Ishikawa (cell line): Measurements from ENCODE around the gene SLC6A20.

ENCODE experiments used
- CEBPB ChIP-seq: IDR thresholded peaks from 2 replicates; pipeline ENCODE4 v1.6.1; 2012
- CREB1 ChIP-seq: IDR thresholded peaks from 2 replicates; pipeline ENCODE4 v1.6.1; 2012; ENCODE audit warnings: low read depth
- EGR1 ChIP-seq: IDR thresholded peaks from 2 replicates; pipeline ENCODE4 v1.6.1; 2012
- EP300 ChIP-seq: IDR thresholded peaks from 2 replicates; pipeline ENCODE4 v1.6.1; 2012; ENCODE audit warnings: borderline replicate concordance
- FOXM1 ChIP-seq: IDR thresholded peaks from 2 replicates; pipeline ENCODE4 v1.6.1; 2012; ENCODE audit warnings: low read depth, borderline replicate concordance
- NFIC ChIP-seq: IDR thresholded peaks from 2 replicates; pipeline ENCODE4 v1.6.1; 2012
- RAD21 ChIP-seq: IDR thresholded peaks from 2 replicates; pipeline ENCODE4 v1.6.1; 2012; ENCODE audit warnings: low read depth
- TAF1 ChIP-seq: IDR thresholded peaks from 2 replicates; pipeline ENCODE4 v1.6.1; 2012; ENCODE audit warnings: low read depth, mild to moderate bottlenecking
- TCF12 ChIP-seq: IDR thresholded peaks from 2 replicates; pipeline ENCODE4 v1.6.1; 2012; ENCODE audit warnings: low read depth
- TEAD4 ChIP-seq: IDR thresholded peaks from 2 replicates; pipeline ENCODE4 v1.6.1; 2012
- YY1 ChIP-seq: IDR thresholded peaks from 2 replicates; pipeline ENCODE4 v1.6.1; 2012; ENCODE audit warnings: low read depth
- ZBTB7A ChIP-seq: IDR thresholded peaks from 2 replicates; pipeline ENCODE4 v1.6.1; 2012; ENCODE audit warnings: low read depth
- TF ChIP-seq, protein P1 (sequence below): IDR thresholded peaks from 2 replicates; pipeline ENCODE4 v1.6.1; 2012; ENCODE audit warnings: low read depth, mild to moderate bottlenecking
- TF ChIP-seq, protein P2 (sequence below): IDR thresholded peaks from 2 replicates; pipeline ENCODE4 v1.6.1; 2012
- TF ChIP-seq, protein P3 (sequence below): IDR thresholded peaks from 2 replicates; pipeline ENCODE4 v1.6.1; 2012

Gene SLC6A20

DNA sequence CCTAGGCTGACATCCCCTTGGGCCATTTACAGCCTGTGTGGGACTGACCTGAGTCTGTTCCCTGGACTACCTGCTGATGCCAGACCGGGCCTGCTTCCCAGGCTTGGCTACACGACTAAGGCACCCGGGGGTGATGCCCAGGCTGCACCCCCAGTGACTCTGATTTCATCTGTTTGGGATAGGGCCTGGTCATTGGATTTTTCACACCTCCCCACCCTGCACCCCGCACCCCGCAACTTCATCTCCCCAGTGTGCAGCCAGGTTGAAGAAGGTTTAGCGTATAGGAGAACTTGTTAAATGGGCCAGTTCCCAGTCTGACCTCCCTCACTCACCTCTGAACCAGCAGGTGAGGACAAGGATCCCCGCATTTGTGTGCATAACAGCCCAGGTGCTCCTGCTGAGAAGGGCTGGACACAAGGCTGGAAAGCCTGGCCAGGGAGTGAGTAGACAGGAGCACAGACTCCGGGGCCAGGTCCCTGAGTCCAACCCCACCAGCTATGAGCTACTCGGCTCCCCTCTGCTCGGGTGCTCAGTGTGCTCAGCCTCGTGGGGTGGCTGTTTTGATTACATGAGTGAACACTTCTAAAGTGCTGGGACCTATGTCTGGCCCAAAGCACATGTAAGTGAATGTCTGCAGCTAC lies 18.5 kb downstream of the SLC6A20 start:
- TF ChIP-seq EP300: no peak

DNA sequence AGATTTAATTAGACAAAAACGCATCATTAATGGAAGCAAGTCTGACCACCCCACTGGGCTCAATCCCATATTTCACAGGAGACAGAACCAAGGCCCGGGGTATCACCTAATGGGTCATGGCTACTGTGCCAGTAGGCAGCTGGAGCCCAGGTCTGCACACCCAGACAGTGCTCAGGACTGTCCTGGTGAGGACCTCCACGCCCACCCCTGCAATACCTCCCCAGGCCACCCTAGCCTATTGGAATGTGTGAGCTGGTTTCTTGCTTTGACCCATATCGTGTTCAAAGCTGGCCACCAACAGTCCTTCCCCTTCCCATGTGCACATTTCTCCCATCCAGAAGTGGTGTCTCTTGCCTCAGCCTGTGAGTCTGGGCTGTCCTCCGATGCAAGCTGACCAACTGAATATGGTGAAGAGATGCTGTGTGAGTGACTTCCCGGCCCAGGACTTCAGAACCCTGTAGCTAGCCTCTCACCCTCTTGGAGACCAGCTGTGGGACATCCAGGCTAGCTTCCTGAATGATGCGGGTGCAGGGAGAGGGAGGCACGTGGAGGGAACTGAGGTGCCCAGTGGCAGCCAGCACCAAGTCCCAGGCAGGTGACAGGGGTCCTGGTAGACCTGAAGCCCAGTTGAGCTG lies 19.1 kb downstream of the SLC6A20 start:
- no peak for TF ChIP-seq EGR1
- no peak for TF ChIP-seq NFIC
- no peak for TF ChIP-seq TEAD4
- TF ChIP-seq ZBTB7A: no peak
- TF ChIP-seq CREB1: no peak
- TF ChIP-seq, protein P1, sequence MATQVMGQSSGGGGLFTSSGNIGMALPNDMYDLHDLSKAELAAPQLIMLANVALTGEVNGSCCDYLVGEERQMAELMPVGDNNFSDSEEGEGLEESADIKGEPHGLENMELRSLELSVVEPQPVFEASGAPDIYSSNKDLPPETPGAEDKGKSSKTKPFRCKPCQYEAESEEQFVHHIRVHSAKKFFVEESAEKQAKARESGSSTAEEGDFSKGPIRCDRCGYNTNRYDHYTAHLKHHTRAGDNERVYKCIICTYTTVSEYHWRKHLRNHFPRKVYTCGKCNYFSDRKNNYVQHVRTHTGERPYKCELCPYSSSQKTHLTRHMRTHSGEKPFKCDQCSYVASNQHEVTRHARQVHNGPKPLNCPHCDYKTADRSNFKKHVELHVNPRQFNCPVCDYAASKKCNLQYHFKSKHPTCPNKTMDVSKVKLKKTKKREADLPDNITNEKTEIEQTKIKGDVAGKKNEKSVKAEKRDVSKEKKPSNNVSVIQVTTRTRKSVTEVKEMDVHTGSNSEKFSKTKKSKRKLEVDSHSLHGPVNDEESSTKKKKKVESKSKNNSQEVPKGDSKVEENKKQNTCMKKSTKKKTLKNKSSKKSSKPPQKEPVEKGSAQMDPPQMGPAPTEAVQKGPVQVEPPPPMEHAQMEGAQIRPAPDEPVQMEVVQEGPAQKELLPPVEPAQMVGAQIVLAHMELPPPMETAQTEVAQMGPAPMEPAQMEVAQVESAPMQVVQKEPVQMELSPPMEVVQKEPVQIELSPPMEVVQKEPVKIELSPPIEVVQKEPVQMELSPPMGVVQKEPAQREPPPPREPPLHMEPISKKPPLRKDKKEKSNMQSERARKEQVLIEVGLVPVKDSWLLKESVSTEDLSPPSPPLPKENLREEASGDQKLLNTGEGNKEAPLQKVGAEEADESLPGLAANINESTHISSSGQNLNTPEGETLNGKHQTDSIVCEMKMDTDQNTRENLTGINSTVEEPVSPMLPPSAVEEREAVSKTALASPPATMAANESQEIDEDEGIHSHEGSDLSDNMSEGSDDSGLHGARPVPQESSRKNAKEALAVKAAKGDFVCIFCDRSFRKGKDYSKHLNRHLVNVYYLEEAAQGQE: no peak
- TF ChIP-seq FOXM1: no peak
- no peak for TF ChIP-seq YY1
- TF ChIP-seq, protein P2, sequence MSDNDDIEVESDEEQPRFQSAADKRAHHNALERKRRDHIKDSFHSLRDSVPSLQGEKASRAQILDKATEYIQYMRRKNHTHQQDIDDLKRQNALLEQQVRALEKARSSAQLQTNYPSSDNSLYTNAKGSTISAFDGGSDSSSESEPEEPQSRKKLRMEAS: no peak

DNA sequence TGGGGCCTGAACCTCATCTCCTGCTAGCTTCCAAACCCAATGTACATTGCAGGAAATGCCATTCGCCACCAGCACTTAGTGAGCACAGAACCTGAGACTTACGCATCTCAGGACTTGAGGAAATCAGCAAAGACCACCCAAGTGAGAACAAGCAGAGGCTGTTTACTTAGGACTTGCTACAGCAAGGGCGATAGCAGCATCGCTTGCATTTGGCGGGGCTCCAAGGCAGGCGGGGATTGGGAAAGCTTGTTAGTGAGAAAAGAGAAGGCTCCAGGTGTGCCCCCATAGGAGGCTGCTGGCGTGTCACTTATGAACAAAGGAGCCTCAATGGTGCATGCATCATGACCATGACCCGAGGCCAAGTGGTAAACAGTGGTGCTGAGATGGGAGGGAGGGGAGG lies 19.7 kb downstream of the SLC6A20 start:
- TF ChIP-seq TCF12 (peak; percentile 65), YY1 (no peak), EP300 (peak; percentile 33; the same call in 1 of the 2 replicates), NFIC (peak; percentile 63)

DNA sequence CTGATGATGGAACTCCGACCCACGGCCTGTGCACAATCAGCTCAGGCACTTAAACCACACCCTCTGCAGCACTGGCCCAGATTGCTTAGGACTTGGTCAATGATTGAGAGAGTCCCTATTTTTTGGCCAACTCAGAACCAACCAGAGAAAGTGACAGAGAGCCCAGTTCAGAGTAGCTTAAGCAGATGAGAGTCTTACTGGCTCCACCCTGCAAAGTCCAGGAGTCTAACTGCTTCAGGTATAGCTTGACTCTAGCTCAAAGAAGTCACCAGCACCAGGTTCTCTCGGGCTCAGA lies 20.1 kb downstream of the SLC6A20 start:
- no peak for TF ChIP-seq CREB1

DNA sequence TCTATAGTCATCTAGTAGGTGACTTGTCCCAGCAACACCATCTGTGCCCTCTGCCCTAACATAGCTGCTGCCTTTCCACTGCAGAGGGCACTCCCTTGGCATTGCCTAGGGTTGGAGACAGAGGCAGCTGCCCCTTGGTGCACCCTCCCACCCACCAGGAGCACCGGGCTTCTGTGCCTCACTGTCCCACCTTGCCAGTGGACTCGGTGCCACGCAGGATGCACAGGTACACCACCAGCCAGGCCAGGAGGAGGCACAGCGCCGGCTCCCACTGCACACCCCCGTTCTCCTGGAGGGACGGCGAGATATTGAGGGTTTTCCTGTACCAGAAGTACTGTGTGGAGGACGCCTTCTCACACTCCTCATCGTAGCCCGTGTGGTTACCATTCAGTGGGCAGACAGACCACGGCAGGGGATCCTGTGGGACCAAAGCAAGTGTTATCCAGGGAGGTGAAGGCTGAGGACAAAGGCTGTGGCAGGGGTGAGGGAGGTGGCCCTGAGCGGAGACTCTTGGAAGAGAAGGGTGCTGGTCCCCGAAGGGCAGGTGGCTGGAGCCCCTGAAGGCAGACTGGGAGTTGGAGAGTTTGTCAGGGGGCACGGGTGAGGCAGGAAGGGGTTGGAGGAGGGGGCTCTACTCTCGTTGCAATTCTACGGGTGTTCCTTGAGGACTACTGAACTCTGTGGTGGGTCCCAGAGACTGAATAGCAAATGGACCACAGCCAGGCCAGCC lies 20.6 kb downstream of the SLC6A20 start:
- TF ChIP-seq, protein P1: no peak
- TF ChIP-seq CEBPB: no peak
- no peak for TF ChIP-seq CREB1
- TF ChIP-seq, protein P2: no peak
- TF ChIP-seq ZBTB7A: no peak
- TF ChIP-seq, protein P3, sequence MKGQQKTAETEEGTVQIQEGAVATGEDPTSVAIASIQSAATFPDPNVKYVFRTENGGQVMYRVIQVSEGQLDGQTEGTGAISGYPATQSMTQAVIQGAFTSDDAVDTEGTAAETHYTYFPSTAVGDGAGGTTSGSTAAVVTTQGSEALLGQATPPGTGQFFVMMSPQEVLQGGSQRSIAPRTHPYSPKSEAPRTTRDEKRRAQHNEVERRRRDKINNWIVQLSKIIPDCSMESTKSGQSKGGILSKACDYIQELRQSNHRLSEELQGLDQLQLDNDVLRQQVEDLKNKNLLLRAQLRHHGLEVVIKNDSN: no peak
- no peak for TF ChIP-seq FOXM1
- no peak for TF ChIP-seq TAF1
- no peak for TF ChIP-seq EGR1
- TF ChIP-seq YY1: no peak
- TF ChIP-seq TCF12: no peak
- no peak for TF ChIP-seq NFIC
- no peak for TF ChIP-seq EP300
- no peak for TF ChIP-seq TEAD4
- TF ChIP-seq RAD21: no peak

DNA sequence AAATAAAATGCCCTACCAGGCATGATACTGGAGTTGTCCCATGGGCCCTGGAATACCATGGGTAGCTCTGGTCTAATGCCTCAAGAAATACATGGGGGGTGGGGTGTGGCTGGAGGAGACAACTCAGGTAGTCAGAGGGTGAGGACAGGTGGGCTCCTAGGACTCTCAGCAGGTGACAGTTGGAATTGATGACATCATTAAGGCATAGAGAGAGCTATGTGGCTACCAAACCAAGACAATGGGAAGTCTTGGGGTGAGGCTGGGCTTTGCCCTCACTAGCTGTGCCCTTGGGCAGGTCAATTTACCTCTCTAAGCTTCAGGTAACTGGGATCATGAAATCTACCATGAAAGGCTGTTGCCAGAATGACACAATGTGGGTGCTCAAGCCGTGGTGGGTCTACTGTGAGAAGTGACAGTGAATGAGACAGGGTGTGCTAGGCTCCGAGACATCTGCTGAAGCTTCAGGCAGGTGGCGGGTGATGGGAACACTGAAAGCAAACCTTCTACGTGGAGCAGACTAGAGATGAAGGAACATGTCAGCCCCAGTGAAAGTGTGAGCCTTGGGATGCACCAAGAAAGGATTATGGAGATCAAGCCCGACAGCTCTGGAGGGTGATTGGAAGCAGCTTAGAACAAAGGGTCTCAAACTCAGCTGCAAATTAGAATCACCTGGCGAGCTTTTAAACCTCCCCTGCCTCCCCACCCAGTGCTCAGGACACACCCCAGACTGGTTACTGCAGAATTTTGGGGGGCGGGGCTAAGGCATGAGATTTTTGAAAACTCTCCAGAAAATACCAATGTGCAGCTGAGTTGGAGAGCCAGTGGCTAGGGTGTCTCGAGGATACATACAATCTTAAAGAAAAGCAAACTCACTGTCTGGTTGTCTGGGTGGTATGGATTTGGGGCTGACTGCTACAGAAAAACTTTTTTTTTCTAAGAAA lies 21.5 kb downstream of the SLC6A20 start:
- TF ChIP-seq YY1 (no peak), EP300 (no peak), TCF12 (no peak), NFIC (no peak; the same call in 1 of the 2 replicates), EGR1 (no peak), CEBPB (no peak), TEAD4 (no peak), ZBTB7A (no peak)
- TF ChIP-seq, protein P1: no peak
- TF ChIP-seq, protein P2: no peak
